Stimulated activated CD4-positive, alpha-beta T cell treated with anti-CD3 and anti-CD28 coated beads, Interleukin-2, amount 100 ng/mL, for 4 hours (primary cell): ENCODE results near the gene KCNC1.

Source experiments
- DNase-seq: peaks from one replicate; pipeline ENCODE4 v3.0.0-alpha.2; 2020; ENCODE audit warnings: low read depth

KCNC1 gene

DNA sequence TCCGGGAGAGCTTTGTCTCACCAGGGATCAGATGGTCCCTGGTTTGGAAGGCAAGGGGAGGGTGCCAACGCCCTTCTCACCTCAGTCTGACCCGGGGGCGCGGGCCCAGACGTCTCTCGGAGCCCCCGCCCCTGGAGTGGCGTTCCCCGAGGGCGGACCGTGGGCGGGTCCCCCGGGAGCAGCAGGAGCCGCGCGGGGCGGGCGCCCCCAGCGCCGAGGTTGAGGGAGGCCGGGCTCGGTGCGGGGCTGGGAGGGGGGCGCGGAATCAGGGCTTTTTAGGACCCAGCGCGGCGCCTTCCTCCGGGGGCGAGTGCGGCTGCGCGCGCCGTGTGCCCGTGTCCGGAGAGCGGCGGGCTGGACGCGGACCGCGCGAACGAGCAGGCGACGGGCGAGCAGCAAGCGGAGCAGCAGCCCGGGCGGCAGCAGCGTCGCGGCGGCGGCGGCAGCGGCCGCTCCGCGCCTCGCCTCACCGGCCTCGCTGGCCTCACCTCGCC lies at the start of gene KCNC1:
TSS of gene KCNC1 (plus strand) at position 364 of the 494 bp plus-strand sequence. CDS start 1,222 bp downstream, outside the sequence.
- no peak for DNase-seq

DNA sequence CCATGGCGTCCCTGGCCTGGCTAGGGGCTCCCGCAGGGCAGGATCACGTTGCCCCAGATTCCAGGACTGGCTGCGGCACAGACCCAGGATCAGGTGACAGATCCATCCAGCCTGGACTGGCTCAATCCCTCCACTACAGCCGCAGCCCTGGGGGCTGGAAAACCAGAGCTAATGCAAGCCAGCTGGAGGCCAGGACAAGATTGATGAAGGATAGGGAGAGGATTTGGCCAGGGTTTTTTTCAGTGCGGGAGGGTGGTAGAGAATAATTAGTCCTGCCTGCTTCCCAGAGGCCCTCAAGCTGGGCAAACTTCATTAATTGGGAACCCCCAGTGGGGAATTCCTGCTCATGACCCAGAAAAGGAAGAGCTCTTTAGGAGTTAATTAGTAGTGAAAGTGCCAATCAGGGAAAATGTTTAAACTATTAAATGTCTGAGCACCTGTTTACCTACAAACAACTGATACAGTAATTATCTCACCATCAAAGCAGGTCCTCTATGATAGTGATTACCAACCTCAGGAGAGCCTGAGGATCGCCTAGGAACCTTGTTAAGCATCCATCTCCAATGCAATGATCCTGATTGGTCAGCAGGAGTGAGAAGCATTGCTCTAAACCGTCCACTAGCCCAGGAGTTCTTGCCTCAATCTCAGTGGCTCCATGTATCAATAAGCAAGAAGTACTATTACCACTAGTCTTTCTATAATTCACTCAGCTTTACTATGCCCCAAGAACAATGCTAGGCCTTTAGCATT lies 48.2 kb upstream of the KCNC1 start:
- DNase-seq, result no peak

DNA sequence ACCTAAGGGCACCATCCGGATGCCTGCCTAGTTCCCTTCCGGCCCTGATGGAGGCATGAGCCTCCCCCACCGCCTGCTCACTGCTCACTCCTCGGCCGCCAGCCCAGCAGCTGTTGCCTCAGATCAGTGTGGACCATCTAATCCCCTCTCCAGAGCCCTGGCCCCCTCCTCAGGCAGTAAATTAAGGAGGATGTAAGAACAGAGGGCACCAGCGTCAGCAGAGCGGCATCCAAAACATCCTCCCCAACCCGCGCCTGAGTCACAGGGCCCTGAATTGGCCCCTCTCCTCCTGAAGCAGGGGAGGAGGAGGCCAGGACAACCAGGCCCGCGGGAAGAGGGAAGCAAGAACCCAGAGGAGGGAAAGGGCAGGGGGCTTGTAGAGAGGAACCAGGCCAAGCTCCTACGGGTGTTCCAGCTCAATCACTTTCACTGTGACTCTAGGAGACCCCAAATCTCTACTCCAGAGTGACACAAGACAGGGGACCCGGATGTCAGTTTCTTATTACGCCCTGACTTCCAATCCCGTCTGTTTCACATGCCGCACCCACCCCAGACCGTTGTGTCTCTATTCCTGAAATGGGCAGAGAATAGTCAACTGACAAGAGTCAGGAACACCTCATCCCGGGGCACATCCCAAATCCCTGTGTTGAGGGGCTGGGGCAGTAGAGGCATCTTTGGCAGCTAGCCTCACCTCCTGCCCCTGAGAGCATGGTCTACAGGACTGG lies 46.5 kb upstream of the KCNC1 start:
- no peak for DNase-seq

DNA sequence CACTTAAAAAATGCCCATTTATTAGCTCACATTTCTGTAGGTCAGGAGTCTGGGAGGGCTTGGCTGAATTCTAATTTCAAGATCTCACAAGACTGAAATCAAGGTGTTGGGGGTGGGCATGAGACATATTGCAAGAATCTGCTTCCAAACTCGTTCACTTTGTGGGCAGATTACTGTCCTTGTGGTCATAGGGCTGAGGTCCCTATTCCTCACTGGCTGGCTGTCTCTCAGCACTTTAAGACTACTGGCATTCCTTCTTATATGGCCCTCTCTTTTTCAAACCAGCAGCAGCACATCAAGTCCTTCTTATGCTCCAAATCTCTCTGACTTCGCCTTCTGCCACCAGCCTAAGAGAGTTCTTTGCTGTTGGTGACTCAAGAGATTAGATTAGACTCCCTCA lies 43.0 kb upstream of the KCNC1 start:
- DNase-seq, result no peak

DNA sequence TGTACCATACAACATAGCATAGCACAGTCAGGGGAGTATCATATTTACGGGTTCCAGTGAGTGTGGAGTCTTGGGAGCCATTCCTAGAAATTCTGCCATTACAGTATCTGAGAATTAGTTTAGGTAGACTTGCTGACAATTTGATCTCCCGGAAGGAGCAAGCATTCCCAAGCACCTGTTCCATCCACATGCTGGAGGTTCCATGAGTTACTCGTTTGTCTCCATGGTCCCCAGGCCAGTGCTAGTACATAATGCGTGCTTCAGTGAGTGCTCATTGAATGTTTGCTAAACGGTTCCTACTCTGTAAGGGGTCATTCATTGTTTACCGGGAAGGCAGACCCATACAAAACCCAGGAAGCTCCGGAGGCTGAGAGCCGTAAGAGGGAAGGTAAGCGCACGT lies 42.6 kb upstream of the KCNC1 start:
- no peak for DNase-seq

DNA sequence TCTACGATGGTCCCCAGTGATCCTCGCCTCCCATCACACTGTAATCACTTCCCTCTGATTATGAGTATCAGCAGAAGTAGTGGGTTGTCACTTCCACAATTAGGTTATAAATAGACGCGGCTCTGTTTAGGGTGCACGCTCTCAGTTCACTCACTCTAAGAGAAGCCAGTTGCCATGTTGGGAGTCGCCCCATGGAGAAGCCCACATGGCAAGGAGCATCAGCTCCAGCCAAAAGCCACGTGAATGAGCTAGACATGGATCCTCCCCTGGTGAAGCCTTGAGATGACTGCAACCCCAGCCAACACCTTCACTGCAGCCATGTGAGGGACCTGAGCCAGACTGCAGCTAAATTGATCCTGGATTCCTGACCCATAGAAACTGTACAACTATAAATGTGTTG lies 41.6 kb upstream of the KCNC1 start:
- no peak for DNase-seq

DNA sequence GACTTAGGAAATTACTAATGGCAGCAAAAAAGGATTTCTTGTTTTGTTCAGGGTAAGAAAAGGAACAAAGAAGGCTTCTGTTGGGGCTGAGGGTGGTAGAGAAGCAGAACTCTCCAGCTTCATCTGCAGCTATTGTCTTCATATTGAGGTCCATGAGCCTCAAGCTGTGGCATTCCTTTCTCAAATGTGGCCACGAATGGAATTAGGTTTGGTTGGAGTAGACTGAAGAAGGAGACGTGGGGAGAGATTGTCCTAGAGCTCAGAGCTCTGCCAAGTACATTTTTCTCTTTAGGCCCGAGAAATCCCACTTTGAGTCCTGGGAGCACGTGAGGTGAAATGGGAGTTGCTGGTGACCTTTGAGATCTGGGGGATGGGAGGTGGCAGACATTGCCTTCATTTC lies 41.0 kb upstream of the KCNC1 start:
- DNase-seq, result no peak

DNA sequence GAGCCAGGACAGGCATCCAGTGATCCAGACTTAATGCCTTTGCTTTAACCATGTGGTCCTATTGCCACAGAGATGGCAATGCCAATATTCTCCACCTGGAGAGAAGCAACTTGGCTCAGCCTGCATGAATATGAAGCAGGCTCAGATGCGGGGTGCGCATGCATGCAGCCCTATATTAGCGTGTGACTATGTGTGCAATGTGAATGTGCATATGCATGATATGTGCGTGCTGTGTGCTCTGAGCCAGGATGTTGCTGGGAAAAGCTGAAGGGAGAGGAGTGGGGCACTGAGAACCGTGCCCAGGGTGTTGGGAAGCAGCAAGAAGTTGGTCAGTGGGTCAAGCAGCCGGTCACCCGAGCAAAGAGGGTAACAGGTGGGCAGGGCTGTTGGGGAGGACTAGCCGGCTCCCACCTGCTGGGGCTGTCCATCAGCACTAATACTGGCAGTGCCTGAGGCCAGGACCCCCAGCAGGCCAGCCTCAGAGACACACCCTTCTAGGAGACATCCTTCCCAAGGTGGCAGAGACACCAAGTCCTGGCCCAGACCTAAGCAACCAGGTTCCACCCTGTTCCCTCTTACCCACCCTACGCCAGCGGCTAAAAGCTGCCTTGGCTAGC lies 40.0 kb upstream of the KCNC1 start:
- DNase-seq, result no peak

DNA sequence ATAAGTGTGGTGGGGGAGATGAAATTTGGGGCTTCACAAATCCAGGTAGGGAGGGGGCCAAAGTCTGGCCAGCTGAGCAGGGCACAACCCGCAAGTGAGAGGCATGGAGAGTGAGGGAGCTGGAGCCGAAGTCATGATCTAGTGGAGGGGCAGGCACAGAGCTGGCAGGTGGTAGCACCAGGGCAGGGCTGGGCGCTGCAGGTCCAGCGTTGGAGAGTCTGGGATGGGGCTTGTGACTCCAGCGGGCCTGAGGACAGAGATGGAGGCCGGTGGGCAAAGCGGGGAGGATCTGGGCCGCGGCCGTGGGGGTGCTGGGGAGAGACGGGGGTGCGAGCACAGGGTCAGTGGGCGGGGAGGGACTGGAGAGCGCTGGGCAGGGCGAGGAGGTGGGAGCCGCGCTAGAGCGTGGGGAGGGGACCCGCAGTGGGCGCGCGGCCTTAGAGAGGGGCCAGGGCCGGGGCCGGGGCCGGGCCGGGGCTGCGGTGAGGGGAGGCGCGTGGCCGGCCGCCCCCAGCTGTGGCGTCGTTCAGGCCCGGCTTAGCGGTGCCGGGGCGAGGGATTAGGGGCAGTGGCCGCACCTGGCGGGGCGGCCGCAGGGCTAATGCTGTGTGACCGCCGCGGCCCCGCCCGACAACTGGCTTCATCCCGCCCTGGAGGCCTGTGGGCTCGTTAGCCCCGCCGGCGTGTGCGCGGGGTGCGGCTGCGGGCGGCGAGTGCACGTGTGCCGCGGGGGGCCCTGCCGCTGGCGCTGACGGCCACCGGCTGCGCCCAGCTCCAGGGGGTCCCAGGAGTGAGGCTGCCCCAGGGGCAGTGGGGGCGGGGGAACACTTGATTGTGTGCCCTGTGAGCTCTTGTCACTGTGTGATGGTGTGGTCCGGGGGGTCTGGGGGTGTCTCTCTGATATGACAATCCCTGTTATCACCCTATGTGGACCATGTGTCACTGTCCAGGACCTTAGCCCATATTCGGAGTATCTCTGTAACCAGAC lies 38.8 kb upstream of the KCNC1 start:
- DNase-seq, result no peak

DNA sequence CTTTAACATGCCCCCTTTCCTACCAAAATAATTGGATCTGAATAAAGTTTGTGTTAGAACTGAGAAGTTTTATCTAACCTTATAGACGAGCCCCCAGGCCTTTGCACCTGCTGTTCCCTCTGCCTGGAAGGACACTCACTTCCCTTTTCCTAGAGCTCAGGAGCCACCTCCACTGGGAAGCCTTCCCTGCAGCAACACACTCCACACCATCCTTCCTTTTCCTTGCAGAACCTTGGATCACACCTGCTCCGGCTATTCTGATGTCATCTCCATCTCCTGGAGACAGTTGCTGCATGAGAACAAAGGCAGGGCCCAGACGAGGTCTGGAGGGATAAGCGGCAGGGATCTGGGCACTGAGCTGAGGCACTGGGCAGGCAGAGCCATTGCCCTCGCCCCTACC lies 37.8 kb upstream of the KCNC1 start:
- DNase-seq, result no peak

DNA sequence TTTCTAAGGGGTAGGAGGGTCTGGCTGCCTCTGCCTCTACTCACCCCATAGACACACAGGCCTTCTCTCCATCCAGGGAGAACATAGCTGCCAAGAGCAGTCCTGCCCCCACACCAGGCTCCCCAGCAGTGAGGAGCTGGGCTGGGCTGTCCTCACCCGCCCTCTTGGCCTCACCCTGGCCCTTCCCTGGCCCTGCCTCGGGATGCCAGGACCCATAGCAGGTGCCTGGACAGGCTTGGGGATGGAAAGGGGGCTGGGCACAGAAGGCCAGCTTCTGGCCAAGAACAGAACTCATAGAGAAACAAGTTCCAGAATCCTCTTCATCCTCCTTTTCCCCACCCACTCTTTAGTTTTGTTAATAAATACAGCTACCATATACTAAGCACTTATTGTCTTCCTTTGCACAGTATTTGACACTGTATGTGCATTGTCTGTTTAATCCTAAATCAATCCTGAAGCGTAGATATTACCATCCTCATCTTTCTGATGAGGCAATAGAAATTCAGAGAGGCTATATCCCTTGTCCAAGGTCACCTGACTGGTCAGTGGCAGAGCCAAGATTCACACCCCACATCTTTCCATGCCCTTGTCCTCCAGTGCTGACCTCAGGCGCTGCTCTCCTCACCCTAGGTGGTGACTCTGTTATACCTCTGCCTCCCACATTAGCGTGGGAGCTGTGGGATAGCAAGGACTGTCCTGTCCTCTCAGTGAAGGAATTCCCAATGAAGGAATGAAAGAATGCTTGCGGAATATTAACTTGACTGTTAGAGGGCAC lies 37.2 kb upstream of the KCNC1 start:
- no peak for DNase-seq

DNA sequence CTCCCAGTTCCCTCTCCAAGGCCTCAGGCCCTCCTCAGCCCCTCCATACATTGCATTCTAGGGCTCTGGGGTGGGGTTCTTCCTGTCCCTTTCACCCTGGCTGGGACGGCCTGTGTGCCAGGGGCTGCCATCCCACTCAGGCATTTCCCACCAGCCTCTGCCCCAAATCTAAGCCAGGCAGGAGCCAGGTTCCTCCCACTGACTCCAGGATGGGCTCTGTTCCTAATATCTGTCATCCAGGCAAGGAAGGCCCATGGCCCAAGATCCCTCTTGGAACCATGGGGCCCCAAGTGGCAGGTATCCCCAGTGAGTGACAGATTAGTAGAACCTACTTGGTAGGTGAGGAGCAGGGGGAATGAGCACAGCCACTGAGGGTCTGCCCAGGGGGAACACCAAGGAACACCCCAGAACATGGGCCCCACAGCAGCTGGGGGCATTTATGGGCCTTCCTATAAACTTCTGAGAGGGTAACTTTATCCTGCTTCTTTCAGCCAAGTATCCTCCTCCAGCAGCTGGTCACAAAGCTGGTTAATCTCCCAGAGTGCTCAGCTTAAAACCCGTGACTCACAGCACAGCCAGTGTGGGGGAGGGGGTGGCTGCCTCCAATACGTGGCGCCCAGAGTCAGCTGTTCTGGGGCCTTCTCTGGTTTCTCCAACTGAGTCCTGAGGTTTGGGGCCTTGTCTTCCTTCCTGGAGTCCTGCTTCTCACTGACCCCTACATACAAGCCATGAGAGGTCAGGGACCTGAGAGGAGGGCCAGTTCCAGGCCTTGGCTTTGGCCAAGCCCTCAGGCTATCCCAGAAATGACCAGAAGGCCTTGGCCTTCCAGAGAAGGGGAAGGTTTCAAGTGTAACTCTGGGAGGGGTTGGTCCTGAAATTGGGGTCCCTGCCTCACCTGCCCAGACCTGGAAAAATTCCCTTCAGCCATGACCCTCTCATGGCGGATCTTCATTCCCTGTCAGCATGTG lies 35.1 kb upstream of the KCNC1 start:
- DNase-seq, result no peak

DNA sequence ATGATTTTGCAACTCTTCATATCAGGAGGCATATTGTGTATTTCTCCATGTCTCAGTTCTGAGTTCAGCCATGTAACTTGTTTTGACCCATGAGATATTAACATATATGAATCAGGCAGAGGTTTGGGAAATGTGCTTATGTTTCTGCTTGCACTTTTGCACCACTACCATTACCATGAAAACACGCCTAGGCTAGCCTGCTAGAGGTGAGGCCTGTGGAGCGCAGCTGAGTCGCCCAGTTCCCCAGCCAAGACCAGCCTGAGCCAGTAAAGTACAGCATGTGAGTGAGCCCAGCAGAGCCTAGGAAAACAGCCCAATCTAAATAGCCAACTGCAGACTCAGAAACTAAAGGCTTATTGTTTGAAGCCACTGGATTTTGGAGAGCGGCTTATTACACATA lies 33.6 kb upstream of the KCNC1 start:
- DNase-seq, result no peak

DNA sequence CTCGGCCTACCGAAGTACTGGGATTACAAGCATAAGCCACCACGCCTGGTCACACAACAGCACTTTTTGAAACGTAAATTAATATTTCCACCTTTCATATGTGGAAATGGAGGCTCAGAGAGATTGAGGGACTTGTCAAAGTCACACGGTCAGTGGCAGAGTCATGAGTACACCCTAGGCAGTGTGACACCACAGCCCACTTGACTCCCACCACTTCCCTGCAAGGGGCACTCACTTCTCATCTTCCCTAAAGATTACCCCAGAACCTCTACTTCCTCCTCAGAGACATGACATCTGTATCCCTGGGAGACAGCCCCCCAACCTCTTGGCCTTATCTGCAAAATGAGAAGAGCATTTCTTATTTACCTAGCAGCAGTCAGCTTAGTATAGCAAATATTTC lies 31.7 kb upstream of the KCNC1 start:
- no peak for DNase-seq

DNA sequence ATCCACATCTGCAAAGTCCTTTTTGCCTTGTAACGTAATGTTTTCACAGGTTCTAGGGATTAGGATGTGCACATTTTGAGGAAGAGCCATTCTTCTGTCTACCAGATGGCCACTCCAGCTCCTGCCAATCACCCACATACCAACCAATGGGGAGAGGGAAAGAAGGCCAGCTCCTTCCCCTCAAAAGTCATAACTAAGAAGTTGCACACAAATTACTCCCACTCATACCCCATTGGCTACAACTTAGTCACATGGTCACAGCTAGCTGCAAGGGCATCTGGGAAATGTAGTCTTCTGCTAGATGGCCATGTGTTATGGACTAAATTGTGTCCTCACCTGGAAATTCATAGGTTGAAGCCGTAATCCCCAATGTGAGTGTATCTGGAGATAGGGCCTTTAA lies 30.6 kb upstream of the KCNC1 start:
- no peak for DNase-seq

DNA sequence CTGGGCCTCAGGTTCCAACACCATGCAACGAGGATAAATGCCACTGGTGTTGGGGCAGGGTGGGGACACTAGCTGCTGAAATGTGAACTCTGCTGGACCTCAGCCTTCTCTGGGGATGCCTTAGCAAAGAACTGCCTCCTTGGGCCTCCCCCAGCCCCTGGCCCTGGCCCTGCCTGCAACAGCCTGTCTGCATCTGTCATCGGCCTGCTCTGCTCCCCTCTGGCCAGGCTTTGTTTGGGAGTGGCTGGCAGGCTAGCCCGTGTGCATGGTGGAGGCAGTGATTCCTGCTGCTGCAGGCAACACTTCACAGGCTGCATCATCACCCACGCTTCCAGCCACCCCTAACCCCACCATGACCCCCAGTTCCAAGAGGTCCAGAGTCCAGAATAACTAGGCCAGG lies 26.8 kb upstream of the KCNC1 start:
- DNase-seq, result no peak

DNA sequence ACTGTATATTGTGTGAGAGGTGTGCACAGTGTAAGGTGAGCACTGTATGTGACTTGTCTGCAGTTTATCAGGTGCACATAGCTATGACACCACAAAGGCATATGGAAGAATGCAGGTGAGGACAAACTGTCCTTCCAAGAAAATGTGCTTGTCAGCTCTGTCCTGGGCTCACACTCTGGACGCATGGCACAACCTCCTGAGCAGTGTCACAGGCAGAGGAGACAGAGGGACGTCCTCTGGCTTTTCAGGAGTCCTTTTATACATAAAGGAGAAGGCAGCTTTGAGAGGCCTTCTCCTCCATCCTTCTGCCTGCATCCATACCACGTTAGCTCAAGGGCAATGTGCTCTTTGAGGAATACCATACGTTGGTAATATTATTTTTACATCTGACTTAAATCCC lies 22.7 kb upstream of the KCNC1 start:
- no peak for DNase-seq

DNA sequence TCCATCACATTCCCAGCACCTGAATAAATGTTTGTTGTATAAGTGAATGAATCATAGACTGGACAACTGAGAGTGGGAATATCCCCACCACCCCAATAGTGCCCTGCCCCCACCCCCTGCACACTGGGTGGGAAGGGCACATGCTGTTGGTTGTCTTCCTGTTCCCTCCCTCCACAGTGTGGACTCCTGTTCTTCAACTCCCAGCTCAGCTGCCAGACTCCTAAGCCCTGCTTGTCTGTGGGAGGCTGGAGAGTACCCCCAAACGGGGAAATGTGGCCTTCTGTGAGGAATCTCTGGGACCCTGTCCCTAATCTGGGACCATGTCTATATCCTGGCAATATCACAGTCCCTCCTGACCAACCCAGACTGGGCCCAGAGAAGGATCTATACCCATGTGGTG lies 20.7 kb upstream of the KCNC1 start:
- DNase-seq, result no peak

DNA sequence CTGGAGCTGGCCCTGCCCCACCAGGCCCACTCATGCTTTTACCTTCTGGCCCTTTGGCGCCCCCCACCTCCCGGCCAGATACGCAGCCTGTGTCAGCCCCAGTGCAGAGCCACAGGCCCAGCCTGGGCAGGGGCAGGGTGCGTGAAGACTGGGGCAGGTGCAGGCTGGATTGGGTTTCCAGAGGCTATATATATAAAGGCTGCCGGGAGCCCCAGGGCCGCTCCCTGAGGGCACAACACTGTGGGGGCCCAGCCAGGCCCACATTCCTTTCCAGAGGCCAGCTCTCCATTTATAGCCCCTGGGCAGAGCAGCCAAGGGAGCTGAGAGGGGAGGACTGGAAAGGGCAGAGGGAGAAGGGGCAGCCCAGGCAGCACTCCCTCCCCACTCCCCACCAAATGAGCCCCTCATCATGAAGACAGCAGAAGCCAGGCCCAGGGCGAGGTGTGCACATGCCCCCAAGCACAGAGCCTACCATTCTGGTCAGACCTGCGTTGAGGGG lies 20.2 kb upstream of the KCNC1 start:
- DNase-seq, result no peak

DNA sequence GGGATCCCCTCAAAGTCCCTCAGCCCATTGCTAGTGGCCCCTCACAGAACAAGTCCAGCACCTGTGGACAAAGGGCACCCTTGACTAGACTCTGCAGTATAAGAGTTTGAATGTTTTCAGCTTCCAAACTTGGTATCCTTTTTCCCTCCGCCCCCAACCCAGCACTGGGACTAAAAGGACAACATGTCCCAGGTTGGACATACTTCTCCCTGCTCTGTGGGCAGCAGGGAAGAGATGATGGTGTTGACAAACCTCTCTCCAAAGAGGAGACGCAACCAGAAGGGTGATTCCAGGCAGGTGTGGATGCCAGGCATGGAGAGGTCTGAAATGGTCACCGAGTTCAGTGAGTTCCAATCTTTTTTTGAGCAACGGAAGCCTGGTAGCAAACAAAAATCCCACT lies 19.7 kb upstream of the KCNC1 start:
- DNase-seq, result no peak
